ENCODE measurements around the gene CYBB. TPM values are rescaled to one million over a fixed set of nuclear protein-coding genes. Genes with fewer than 3 reads are reported as not detected.

Gene CYBB
- total and polyA plus RNA-seq, 2 experiments from 2014 or later, result 0.06 TPM; not detected in 1

GRCh38 chrX:37834937-37835336 lies 55.1 kb downstream of the CYBB start (continued):
- TF ChIP-seq REST (IDR thresholded peaks at IDR 0.05; ENCODE audit: unreplicated experiment) (no peak), ETS1 (IDR thresholded peaks at IDR 0.05) (no peak), EZH2phosphoT487 (IDR thresholded peaks at IDR 0.05; ENCODE audit: unreplicated experiment) (no peak), STAT1 (IDR thresholded peaks at IDR 0.05; ENCODE audit: unreplicated experiment) (no peak)

GRCh38 chrX:37840931-37841330 lies 61.1 kb downstream of the CYBB start:
- ATAC-seq (no peak), DNase-seq (ENCODE audit: low spot score) (no peak)
- Histone ChIP-seq H3K79me2 (replicated peaks; ENCODE audit: insufficient read depth) (no peaks in the 10 kb centered on the region), H3K4me1 (ENCODE audit: insufficient read depth) (no peaks in the 10 kb centered on the region; the same call in 1 of the 2 replicates), H4K20me1 (replicated peaks; ENCODE audit: insufficient read depth) (no peaks in the 10 kb centered on the region), H3K27ac (ENCODE audit: low read depth) (no peak overlapping the region), H3K27me3 (ENCODE audit: insufficient read depth) (no peaks in the 10 kb centered on the region), H3K9me2 (ENCODE audit: insufficient read depth) (no peaks in the 10 kb centered on the region), H3F3A (replicated peaks; ENCODE audit: low read depth) (no peaks in the 10 kb centered on the region), H3K36me3 (ENCODE audit: insufficient read depth) (no peaks in the 10 kb centered on the region), H2AFZ (no peak overlapping the region), H3K4me2 (no peak overlapping the region), H3K4me3 (no peak overlapping the region)
- Mint-ChIP-seq H3K4me3 (no peak overlapping the region), H3K27ac (no peak overlapping the region), H3K36me3 (ENCODE audit: low read depth) (no peaks in the 10 kb centered on the region), H3K9me3 (no peaks in the 10 kb centered on the region), H3K4me1 (no peaks in the 10 kb centered on the region), H3K27me3 (ENCODE audit: insufficient read depth, low read depth, poor library complexity) (no peaks in the 10 kb centered on the region)
- no peak for TF ChIP-seq ZNF331 (CRISPR knock-in tag; IDR thresholded peaks at IDR 0.05; ENCODE audit: low read depth)
- TF ChIP-seq EZH2phosphoT487 (IDR thresholded peaks at IDR 0.05; ENCODE audit: unreplicated experiment), result no peak
- no peak for TF ChIP-seq STAT1 (IDR thresholded peaks at IDR 0.05; ENCODE audit: unreplicated experiment)
- TF ChIP-seq ZNF114 (CRISPR knock-in tag; IDR thresholded peaks at IDR 0.05), result no peak
- TF ChIP-seq ETS1 (IDR thresholded peaks at IDR 0.05), result no peak
- TF ChIP-seq NANOG (IDR thresholded peaks at IDR 0.05; ENCODE audit: borderline replicate concordance), result no peak
- TF ChIP-seq EZH2 (IDR thresholded peaks at IDR 0.05; ENCODE audit: low read depth, unreplicated experiment), result no peak
- TF ChIP-seq CREB1 (CRISPR knock-in tag; IDR thresholded peaks at IDR 0.05; ENCODE audit: low read depth), result no peak
- no peak for TF ChIP-seq ZNF462 (CRISPR knock-in tag; IDR thresholded peaks at IDR 0.05)
